Osteocyte (in vitro differentiated cells): ENCODE results near the gene RGS19. TPM values are rescaled to one million over a fixed set of nuclear protein-coding genes. Genes with fewer than 3 reads are reported as not detected.
A peak's percentile ranks its signal among the peaks of the same experiment; 100 is the strongest.

Experiments
- DNase-seq: peaks from one replicate; pipeline ENCODE4 v3.0.0; 2021; ENCODE audit warnings: mixed read lengths; ENCODE audit not compliant: unreplicated experiment; ENCODE audit errors: extremely low spot score
- H3K27ac Mint-ChIP-seq: one replicate; pipeline ENCODE4 v1.8.0; 2021; ENCODE audit warnings: mild to moderate bottlenecking, mixed read lengths; ENCODE audit not compliant: unreplicated experiment
- H3K27me3 Mint-ChIP-seq: one replicate; pipeline ENCODE4 v1.8.0; 2021; ENCODE audit warnings: mixed read lengths; ENCODE audit not compliant: unreplicated experiment
- H3K36me3 Mint-ChIP-seq: one replicate; pipeline ENCODE4 v1.8.0; 2021; ENCODE audit warnings: mixed read lengths; ENCODE audit not compliant: unreplicated experiment
- H3K4me1 Mint-ChIP-seq: one replicate; pipeline ENCODE4 v1.8.0; 2021; ENCODE audit warnings: mixed read lengths; ENCODE audit not compliant: unreplicated experiment
- H3K4me3 Mint-ChIP-seq: one replicate; pipeline ENCODE4 v1.8.0; 2021; ENCODE audit warnings: mild to moderate bottlenecking, moderate library complexity, mixed read lengths; ENCODE audit not compliant: unreplicated experiment
- H3K9me3 Mint-ChIP-seq: one replicate; pipeline ENCODE4 v1.8.0; 2021; ENCODE audit warnings: mixed read lengths; ENCODE audit not compliant: unreplicated experiment
- CTCF ChIP-seq: fragments of 200-600 bp; sonication (generic); IDR thresholded peaks from 2 replicates; pipeline ENCODE4 v1.5.0; 2021; ENCODE audit warnings: antibody characterized with exemption, mild to moderate bottlenecking, moderate library complexity
- total RNA-seq: library from RNA; stranded (reverse); gene quantifications from 2 replicates; pipeline ENCODE4 v1.2.1, GENCODE V29; 2021

RGS19 gene
- total RNA-seq, 1 donor from 2014 or later: 8.0 TPM

- DNase-seq: no peak
Measured at GRCh38 chr20:64063389-64064144, 15.8 kb downstream of the RGS19 start.

GRCh38 chr20:64062596-64063388 lies 16.5 kb downstream of the RGS19 start, which contains the start of gene TCEA2:
Gene TCEA2, plus strand, starts transcription at chr20:64063198. Its CDS starts 115 bp downstream, at chr20:64063313.
- no peaks in the 10 kb centered on the region for H3K9me3 Mint-ChIP-seq
- no peaks in the 10 kb centered on the region for H3K36me3 Mint-ChIP-seq
- peak within 1 kb of the TSS; percentile 72 for H3K27ac Mint-ChIP-seq
- peaks cover 33% of the 10 kb centered on the region for H3K4me1 Mint-ChIP-seq
- no peaks in the 10 kb centered on the region for H3K27me3 Mint-ChIP-seq
- TF ChIP-seq CTCF: no peak
- peak within 1 kb of the TSS; percentile 86 for H3K4me3 Mint-ChIP-seq
- peak; percentile 97 for DNase-seq

More at GRCh38 chr20:64063389-64064144, 15.8 kb downstream of the RGS19 start:
- TF ChIP-seq CTCF: no peak
- H3K9me3 Mint-ChIP-seq: no peaks in the 10 kb centered on the region
- no peaks in the 10 kb centered on the region for H3K27me3 Mint-ChIP-seq
- H3K27ac Mint-ChIP-seq: peak overlapping the region; percentile 72
- peaks cover 26% of the 10 kb centered on the region for H3K4me1 Mint-ChIP-seq
- no peaks in the 10 kb centered on the region for H3K36me3 Mint-ChIP-seq
- peak overlapping the region; percentile 86 for H3K4me3 Mint-ChIP-seq

- H3K4me3 Mint-ChIP-seq: peak overlapping the region; percentile 86
- peaks cover 39% of the 10 kb centered on the region for H3K4me1 Mint-ChIP-seq
- no peak for TF ChIP-seq CTCF
- H3K27ac Mint-ChIP-seq: no peak overlapping the region
- H3K36me3 Mint-ChIP-seq: no peaks in the 10 kb centered on the region
- H3K27me3 Mint-ChIP-seq: no peaks in the 10 kb centered on the region
- DNase-seq: no peak
- H3K9me3 Mint-ChIP-seq: no peaks in the 10 kb centered on the region
Measured at GRCh38 chr20:64062276-64062595, 17.1 kb downstream of the RGS19 start.

- Mint-ChIP-seq H3K4me1 (peaks cover 45% of the 10 kb centered on the region), H3K9me3 (no peaks in the 10 kb centered on the region), H3K27me3 (no peaks in the 10 kb centered on the region), H3K27ac (peak overlapping the region; percentile 40), H3K4me3 (no peak overlapping the region), H3K36me3 (no peaks in the 10 kb centered on the region)
- no peak for TF ChIP-seq CTCF
- no peak for DNase-seq
Measured at GRCh38 chr20:64058536-64058935, 20.8 kb downstream of the RGS19 start.
